ENCODE measurements around the gene RPS15.

Gene RPS15

GRCh38 chr19:1421958-1422305 is 16.3 kb upstream of the RPS15 start:
- Histone ChIP-seq H3K27ac (ENCODE audit: low read depth, low read length, severe bottlenecking) (no peak overlapping the region), H3K36me3 (ENCODE audit: control insufficient read depth, insufficient read depth, low read length) (peaks cover 91% of the 10 kb centered on the region), H3K4me1 (ENCODE audit: control insufficient read depth, insufficient read depth, low read length, poor library complexity, severe bottlenecking) (peaks cover 2% of the 10 kb centered on the region), H3K4me3 (ENCODE audit: extremely low read depth, insufficient read depth, low read length, poor library complexity, severe bottlenecking) (no peak overlapping the region), H3K9me3 (ENCODE audit: control insufficient read depth, low read length) (no peaks in the 10 kb centered on the region)
- WGBS, 2 experiments (ENCODE audit: insufficient coverage in 2 of 2): 94 to 97% methylated on average over 19 to 22 of the region's 22 CpGs

- no peaks in the 10 kb centered on the region for H3K9me3 ChIP-seq (ENCODE audit: control insufficient read depth, low read length)
- WGBS, 2 experiments (ENCODE audit: insufficient coverage in 2 of 2): 95 to 96% methylated on average over 16 of the region's 16 CpGs
- H3K4me1 ChIP-seq (ENCODE audit: control insufficient read depth, insufficient read depth, low read length, poor library complexity, severe bottlenecking): no peaks in the 10 kb centered on the region
- no peak overlapping the region for H3K27ac ChIP-seq (ENCODE audit: low read depth, low read length, severe bottlenecking)
- no peak overlapping the region for H3K4me3 ChIP-seq (ENCODE audit: extremely low read depth, insufficient read depth, low read length, poor library complexity, severe bottlenecking)
- H3K36me3 ChIP-seq (ENCODE audit: control insufficient read depth, insufficient read depth, low read length): peaks cover 91% of the 10 kb centered on the region
These were observed 15.8 kb upstream of the RPS15 start for GRCh38 chr19:1422360-1422759.

GRCh38 chr19:1422943-1423342 is 15.3 kb upstream of the RPS15 start:
- WGBS, 2 experiments (ENCODE audit: insufficient coverage in 2 of 2): 95 to 97% methylated on average over 20 to 21 of the region's 24 CpGs
- no peaks in the 10 kb centered on the region for H3K9me3 ChIP-seq (ENCODE audit: control insufficient read depth, low read length)
- peaks cover 91% of the 10 kb centered on the region for H3K36me3 ChIP-seq (ENCODE audit: control insufficient read depth, insufficient read depth, low read length)
- H3K27ac ChIP-seq (ENCODE audit: low read depth, low read length, severe bottlenecking): no peak overlapping the region
- H3K4me3 ChIP-seq (ENCODE audit: extremely low read depth, insufficient read depth, low read length, poor library complexity, severe bottlenecking): no peak overlapping the region
- no peaks in the 10 kb centered on the region for H3K4me1 ChIP-seq (ENCODE audit: control insufficient read depth, insufficient read depth, low read length, poor library complexity, severe bottlenecking)

- H3K9me3 ChIP-seq (ENCODE audit: control insufficient read depth, low read length): no peaks in the 10 kb centered on the region
- no peaks in the 10 kb centered on the region for H3K4me1 ChIP-seq (ENCODE audit: control insufficient read depth, insufficient read depth, low read length, poor library complexity, severe bottlenecking)
- H3K36me3 ChIP-seq (ENCODE audit: control insufficient read depth, insufficient read depth, low read length): peaks cover 91% of the 10 kb centered on the region
- 96 to 97% methylated on average over 37 to 39 of the region's 40 CpGs for WGBS, 2 experiments (ENCODE audit: insufficient coverage in 2 of 2)
- H3K4me3 ChIP-seq (ENCODE audit: extremely low read depth, insufficient read depth, low read length, poor library complexity, severe bottlenecking): no peak overlapping the region
- no peak overlapping the region for H3K27ac ChIP-seq (ENCODE audit: low read depth, low read length, severe bottlenecking)
These were observed 14.6 kb upstream of the RPS15 start for GRCh38 chr19:1423436-1424191.

- H3K36me3 ChIP-seq (ENCODE audit: control insufficient read depth, insufficient read depth, low read length): peaks cover 91% of the 10 kb centered on the region
- H3K4me1 ChIP-seq (ENCODE audit: control insufficient read depth, insufficient read depth, low read length, poor library complexity, severe bottlenecking): peaks cover 3% of the 10 kb centered on the region
- H3K9me3 ChIP-seq (ENCODE audit: control insufficient read depth, low read length): no peaks in the 10 kb centered on the region
- no peak overlapping the region for H3K27ac ChIP-seq (ENCODE audit: low read depth, low read length, severe bottlenecking)
- H3K4me3 ChIP-seq (ENCODE audit: extremely low read depth, insufficient read depth, low read length, poor library complexity, severe bottlenecking): no peak overlapping the region
- 91 to 94% methylated on average over 28 to 38 of the region's 42 CpGs for WGBS, 2 experiments (ENCODE audit: insufficient coverage in 2 of 2)
These were observed 13.8 kb upstream of the RPS15 start for GRCh38 chr19:1424192-1424955.

GRCh38 chr19:1425102-1425837 is 12.9 kb upstream of the RPS15 start:
- no peak overlapping the region for H3K27ac ChIP-seq (ENCODE audit: low read depth, low read length, severe bottlenecking)
- 93 to 97% methylated on average over 28 to 32 of the region's 33 CpGs for whole genome bisulfite sequencing, 2 experiments (ENCODE audit: insufficient coverage in 2 of 2)

GRCh38 chr19:1425902-1426301 is 12.3 kb upstream of the RPS15 start:
- no peaks in the 10 kb centered on the region for H3K9me3 ChIP-seq (ENCODE audit: control insufficient read depth, low read length)
- 81 to 97% methylated on average over 9 to 11 of the region's 14 CpGs for WGBS, 2 experiments (ENCODE audit: insufficient coverage in 2 of 2)
- H3K4me1 ChIP-seq (ENCODE audit: control insufficient read depth, insufficient read depth, low read length, poor library complexity, severe bottlenecking): peaks cover 8% of the 10 kb centered on the region
- peaks cover 90% of the 10 kb centered on the region for H3K36me3 ChIP-seq (ENCODE audit: control insufficient read depth, insufficient read depth, low read length)
- no peak overlapping the region for H3K4me3 ChIP-seq (ENCODE audit: extremely low read depth, insufficient read depth, low read length, poor library complexity, severe bottlenecking)
- H3K27ac ChIP-seq (ENCODE audit: low read depth, low read length, severe bottlenecking): no peak overlapping the region

More at GRCh38 chr19:1425102-1425837, 12.9 kb upstream of the RPS15 start:
- peaks cover 8% of the 10 kb centered on the region for H3K4me1 ChIP-seq (ENCODE audit: control insufficient read depth, insufficient read depth, low read length, poor library complexity, severe bottlenecking)
- H3K9me3 ChIP-seq (ENCODE audit: control insufficient read depth, low read length): no peaks in the 10 kb centered on the region
- H3K36me3 ChIP-seq (ENCODE audit: control insufficient read depth, insufficient read depth, low read length): peaks cover 94% of the 10 kb centered on the region
- no peak overlapping the region for H3K4me3 ChIP-seq (ENCODE audit: extremely low read depth, insufficient read depth, low read length, poor library complexity, severe bottlenecking)

GRCh38 chr19:1426736-1427135 is 11.5 kb upstream of the RPS15 start:
- Histone ChIP-seq H3K27ac (ENCODE audit: low read depth, low read length, severe bottlenecking) (no peak overlapping the region), H3K9me3 (ENCODE audit: control insufficient read depth, low read length) (no peaks in the 10 kb centered on the region), H3K36me3 (ENCODE audit: control insufficient read depth, insufficient read depth, low read length) (peaks cover 88% of the 10 kb centered on the region)

GRCh38 chr19:1427221-1427920 is 10.8 kb upstream of the RPS15 start:
- H3K27ac ChIP-seq (ENCODE audit: low read depth, low read length, severe bottlenecking): no peak overlapping the region
- H3K4me1 ChIP-seq (ENCODE audit: control insufficient read depth, insufficient read depth, low read length, poor library complexity, severe bottlenecking): peaks cover 8% of the 10 kb centered on the region
- H3K36me3 ChIP-seq (ENCODE audit: control insufficient read depth, insufficient read depth, low read length): peaks cover 88% of the 10 kb centered on the region
- 96 to 97% methylated on average over 26 to 27 of the region's 27 CpGs for WGBS, 2 experiments (ENCODE audit: insufficient coverage in 2 of 2)
- no peak overlapping the region for H3K4me3 ChIP-seq (ENCODE audit: extremely low read depth, insufficient read depth, low read length, poor library complexity, severe bottlenecking)
- no peaks in the 10 kb centered on the region for H3K9me3 ChIP-seq (ENCODE audit: control insufficient read depth, low read length)

More at GRCh38 chr19:1426736-1427135, 11.5 kb upstream of the RPS15 start:
- WGBS, 2 experiments (ENCODE audit: insufficient coverage in 2 of 2): 93 to 98% methylated on average over 4 to 6 of the region's 9 CpGs
- Histone ChIP-seq H3K4me1 (ENCODE audit: control insufficient read depth, insufficient read depth, low read length, poor library complexity, severe bottlenecking) (peaks cover 8% of the 10 kb centered on the region), H3K4me3 (ENCODE audit: extremely low read depth, insufficient read depth, low read length, poor library complexity, severe bottlenecking) (no peak overlapping the region)

- 95 to 98% methylated on average over 41 of the region's 41 CpGs for WGBS, 2 experiments (ENCODE audit: insufficient coverage in 2 of 2)
- Histone ChIP-seq H3K4me3 (ENCODE audit: extremely low read depth, insufficient read depth, low read length, poor library complexity, severe bottlenecking) (no peak overlapping the region), H3K36me3 (ENCODE audit: control insufficient read depth, insufficient read depth, low read length) (peaks cover 88% of the 10 kb centered on the region), H3K27ac (ENCODE audit: low read depth, low read length, severe bottlenecking) (no peak overlapping the region), H3K4me1 (ENCODE audit: control insufficient read depth, insufficient read depth, low read length, poor library complexity, severe bottlenecking) (peaks cover 8% of the 10 kb centered on the region), H3K9me3 (ENCODE audit: control insufficient read depth, low read length) (no peaks in the 10 kb centered on the region)
These were observed 9.3 kb upstream of the RPS15 start for GRCh38 chr19:1428738-1429391.
